RPMI8226 (cell line): ENCODE results near the gene NOP10.

ENCODE experiments used
- DNase-seq: peaks from one replicate; pipeline ENCODE4 v3.0.0-alpha.2; 2015

The NOP10 gene

GRCh38 chr15:34330279-34330678 is 12.7 kb downstream of the NOP10 start:
- DNase-seq, result no peak

GRCh38 chr15:34329006-34329405 is 13.9 kb downstream of the NOP10 start:
- no peak for DNase-seq

GRCh38 chr15:34327906-34328305 is 15.0 kb downstream of the NOP10 start:
- DNase-seq, result no peak

- no peak for DNase-seq
Observed at GRCh38 chr15:34325368-34325767, 17.6 kb downstream of the NOP10 start.

- DNase-seq, result no peak
Observed at GRCh38 chr15:34324933-34325332, 18.0 kb downstream of the NOP10 start.

GRCh38 chr15:34323217-34323616 is 19.7 kb downstream of the NOP10 start:
- no peak for DNase-seq

- DNase-seq, result no peak
Observed at GRCh38 chr15:34318277-34319079, 24.5 kb downstream of the NOP10 start.

GRCh38 chr15:34314491-34315490 is 28.1 kb downstream of the NOP10 start:
- no peak for DNase-seq

GRCh38 chr15:34311563-34311962 is 31.4 kb downstream of the NOP10 start:
- no peak for DNase-seq

GRCh38 chr15:34304613-34305012 is 38.3 kb downstream of the NOP10 start:
- DNase-seq, result no peak

GRCh38 chr15:34301058-34301457 is 41.9 kb downstream of the NOP10 start:
- no peak for DNase-seq

- DNase-seq, result no peak
Observed at GRCh38 chr15:34297059-34297458, 45.9 kb downstream of the NOP10 start.

- DNase-seq, result no peak
Observed at GRCh38 chr15:34292621-34293020, 50.3 kb downstream of the NOP10 start.
